NK-92 (cell line): ENCODE measurements around the gene PREX1.
A peak's percentile ranks its signal among the peaks of the same experiment; 100 is the strongest.
"Not testable (repeated sequence)": the region's sequence is repeated elsewhere in the genome, so short reads cannot be mapped to it uniquely, and the experiment has no call there.

Source experiments
- DNase-seq: peaks from one replicate; lab custom pipeline; 2025; ENCODE audit not compliant: unreplicated experiment; lab: John Stamatoyannopoulos, UW

PREX1 gene

GRCh38 chr20:48779435-48779834 is 48.4 kb downstream of the PREX1 start:
- no peak for DNase-seq

DNA sequence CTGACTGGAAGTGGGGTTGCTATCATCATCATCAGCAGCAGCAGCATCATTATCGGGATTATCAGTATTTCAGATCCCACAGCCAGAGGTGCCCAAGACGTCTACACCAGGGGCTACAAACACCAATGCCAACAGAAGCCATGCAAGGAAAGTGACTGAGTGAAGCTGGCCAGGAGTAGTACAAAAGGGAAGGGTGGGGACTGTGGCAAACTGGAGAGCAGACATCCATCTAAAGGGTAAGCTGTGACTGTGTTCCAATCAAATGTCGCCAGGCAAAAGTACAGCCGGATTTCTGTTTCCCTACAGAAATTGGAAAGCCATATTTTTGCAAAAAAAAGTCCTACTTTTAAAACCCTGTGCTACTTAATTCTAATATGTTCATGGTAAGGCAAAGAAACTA is 50.0 kb downstream of the PREX1 start:
- no peak for DNase-seq

DNA sequence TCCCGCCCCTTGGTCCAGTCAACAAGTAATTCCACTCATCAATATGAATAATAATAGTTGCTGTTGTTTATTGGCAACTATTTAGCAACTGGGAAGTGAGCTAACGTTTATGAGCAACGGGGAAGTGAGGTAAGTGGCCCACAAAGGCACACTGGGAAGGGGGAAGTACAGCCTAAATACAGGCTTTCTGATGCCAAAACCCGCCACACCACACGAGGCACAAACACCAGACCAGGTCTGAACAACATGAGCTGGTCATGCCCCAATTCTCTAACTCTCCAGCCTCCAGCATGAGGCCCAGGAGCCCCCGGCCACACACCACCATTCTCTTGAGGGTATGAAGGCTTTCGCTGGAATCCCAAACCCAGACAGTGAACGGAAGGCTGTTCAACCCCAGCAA is 50.8 kb downstream of the PREX1 start:
- DNase-seq, result no peak

- no peak for DNase-seq
Measured at GRCh38 chr20:48776306-48776705, 51.5 kb downstream of the PREX1 start.

GRCh38 chr20:48775545-48775944 is 52.3 kb downstream of the PREX1 start:
- DNase-seq, result not testable (repeated sequence)

- no peak for DNase-seq
Measured at GRCh38 chr20:48774696-48775095, 53.1 kb downstream of the PREX1 start.

GRCh38 chr20:48773837-48774418 is 53.9 kb downstream of the PREX1 start:
- no peak for DNase-seq

DNA sequence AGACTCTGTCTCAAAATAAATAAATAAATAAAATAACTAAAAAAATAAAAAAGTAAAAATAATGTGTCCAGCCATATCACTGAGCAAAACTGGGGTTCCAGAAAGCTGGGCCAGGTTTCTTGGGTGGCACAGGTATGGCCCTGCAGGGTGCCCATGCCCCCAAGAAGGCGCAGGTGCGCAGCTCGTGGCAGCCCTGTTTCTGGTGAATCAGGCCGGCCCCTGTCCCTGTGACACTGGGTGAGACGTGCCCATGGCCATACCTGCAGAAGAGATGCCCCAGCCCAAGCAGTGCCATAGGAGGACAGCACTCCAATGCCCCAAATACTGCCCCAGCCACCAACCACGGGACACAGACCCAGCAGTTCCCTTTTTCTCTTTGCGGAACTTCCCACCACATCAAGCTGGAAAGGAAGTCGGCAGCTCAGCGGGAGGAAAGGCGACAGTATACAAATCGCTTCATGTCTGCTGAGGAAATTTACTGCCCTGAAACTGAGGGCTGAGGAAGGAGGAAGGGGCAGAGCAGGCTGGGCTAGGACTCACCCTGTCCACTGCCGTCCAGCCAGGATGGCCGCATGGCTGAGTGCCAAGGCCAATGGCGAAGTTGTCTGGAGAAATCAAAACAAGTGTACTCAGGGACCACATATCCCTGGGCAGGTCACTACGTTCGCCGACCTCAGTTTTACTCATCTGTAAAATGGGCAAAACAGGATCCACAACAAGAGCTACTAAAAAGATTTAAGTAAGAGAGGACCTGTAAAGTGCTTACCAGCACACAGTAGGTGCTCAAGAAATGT is 55.4 kb downstream of the PREX1 start:
- DNase-seq, result no peak

GRCh38 chr20:48771542-48771941 is 56.3 kb downstream of the PREX1 start:
- DNase-seq, result no peak

GRCh38 chr20:48770700-48771442 is 56.9 kb downstream of the PREX1 start:
- no peak for DNase-seq

- DNase-seq, result peak; percentile 41
Measured at GRCh38 chr20:48769069-48769983, 58.5 kb downstream of the PREX1 start.

DNA sequence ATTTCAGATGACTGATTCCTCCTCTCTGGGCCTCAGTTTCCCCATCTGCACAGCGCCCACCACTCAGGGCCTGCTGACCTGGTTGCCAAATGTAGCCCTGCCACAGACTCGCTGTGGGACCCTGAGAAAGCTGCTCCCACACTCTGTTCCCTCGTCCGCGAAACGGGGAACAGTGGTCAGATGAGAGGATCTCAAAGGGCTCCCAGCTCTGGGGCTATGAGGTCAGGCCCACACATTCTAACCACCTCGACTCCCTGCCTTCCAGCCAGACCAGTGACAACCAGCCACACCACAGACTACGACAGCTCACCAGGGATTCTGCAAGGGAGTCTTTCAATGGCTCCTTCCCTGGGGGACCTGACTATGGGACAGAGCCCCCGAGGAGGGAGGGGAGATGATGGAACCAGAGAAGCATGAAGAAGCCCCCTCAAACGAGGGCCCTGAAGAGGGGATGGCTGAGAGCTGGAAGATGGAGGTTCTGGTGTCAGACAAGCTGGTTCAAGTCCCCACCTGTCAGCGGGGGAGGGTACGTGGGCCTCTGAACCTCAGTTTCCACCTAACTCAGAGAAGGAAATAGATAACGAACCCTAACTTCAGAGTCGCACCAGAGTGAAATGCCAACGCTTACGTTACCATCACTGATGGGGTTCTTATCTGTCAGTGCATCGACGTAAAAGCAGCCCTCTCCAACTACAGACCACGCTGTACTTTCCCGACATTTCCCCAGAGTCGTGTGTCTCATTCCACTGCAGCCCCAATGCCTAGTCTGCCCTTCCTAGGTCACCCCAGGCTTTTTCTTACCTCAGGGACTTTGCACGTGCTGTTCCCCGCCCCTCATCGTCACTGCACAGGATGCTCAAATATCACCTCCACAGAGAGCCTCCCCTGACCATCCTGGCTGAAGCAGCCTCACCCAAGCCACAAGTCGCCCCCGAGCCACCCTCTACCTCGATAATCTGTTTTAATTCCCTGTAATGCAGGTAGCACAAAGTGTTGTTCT is 60.5 kb downstream of the PREX1 start:
- no peak for DNase-seq

GRCh38 chr20:48766205-48766604 is 61.6 kb downstream of the PREX1 start:
- no peak for DNase-seq

- no peak for DNase-seq
Measured at GRCh38 chr20:48765359-48765758, 62.4 kb downstream of the PREX1 start.

- no peak for DNase-seq
Measured at GRCh38 chr20:48763216-48763914, 64.4 kb downstream of the PREX1 start.

GRCh38 chr20:48761874-48762273 is 65.9 kb downstream of the PREX1 start:
- DNase-seq, result no peak

DNA sequence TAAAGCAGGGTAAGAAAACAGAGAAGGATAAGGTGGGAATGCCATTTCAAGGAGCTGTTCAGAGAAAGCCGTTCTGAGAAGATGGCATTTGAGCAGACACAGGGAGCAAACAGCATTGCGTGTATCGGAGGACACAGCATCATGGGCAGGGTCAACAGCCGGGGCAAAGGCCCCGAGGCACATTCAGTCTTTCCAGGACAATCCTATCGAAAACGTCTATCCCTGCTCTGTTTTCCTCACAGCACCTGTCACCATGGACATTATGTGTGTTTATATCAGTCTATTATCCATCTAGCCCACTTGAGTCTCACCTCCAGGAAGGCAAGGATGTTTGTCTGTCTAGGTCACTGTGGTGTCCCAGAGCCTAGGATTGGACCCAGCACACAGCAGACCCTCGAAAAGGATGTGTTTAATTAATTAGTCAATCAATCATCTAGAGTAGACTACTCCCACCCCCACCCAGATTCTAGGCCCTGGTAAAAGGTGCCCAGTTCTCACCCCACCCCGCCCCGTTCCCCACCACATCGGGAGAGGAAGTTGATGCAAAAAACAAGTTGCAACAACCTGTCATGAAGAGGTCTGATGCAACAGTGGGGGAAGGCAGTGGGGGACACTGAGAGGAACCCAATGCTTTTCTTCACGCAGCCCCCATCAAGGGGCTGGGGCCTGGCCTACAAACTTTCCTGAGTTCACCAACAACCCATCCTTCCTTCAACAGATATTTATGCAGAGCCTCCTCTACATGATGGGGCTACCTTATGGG is 66.6 kb downstream of the PREX1 start:
- DNase-seq, result no peak

DNA sequence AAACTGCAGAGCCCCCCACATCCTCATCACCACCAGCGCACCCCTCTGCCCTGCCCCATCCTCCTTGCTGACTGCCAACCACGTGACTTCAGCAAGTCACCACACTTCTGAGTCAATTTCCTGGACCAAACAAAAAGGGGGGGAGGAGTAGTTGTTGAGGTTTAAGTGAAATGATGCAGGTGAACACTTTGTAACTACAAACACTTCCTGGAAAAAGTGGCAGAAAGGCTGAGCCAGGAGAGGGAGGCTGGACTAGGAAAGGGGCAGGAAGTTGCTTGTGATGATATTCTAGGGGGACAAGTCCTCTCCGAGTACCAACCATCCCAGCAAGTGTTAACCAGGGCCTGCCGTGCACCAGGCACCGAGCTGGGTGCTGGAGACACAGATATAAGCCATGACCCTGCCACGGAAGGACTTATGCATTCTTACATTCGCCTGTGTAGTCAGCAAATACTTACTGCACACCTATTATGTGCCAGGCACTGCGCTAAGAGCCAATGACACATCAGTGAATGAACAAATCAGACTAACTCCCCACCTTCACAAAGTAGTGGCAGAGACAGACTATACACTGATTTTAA is 67.3 kb downstream of the PREX1 start:
- DNase-seq, result peak; percentile 20
